GM19043 (cell line): Measurements from ENCODE around the gene RANBP2.

Source experiments
- ATAC-seq: cut with Tn5 transposase; IDR thresholded peaks from one replicate; pipeline ENCODE4 v1.9.1; 2021; ENCODE audit warnings: low read depth; ENCODE audit not compliant: unreplicated experiment

RANBP2 gene

GRCh38 chr2:108833219-108833618 lies 113.9 kb downstream of the RANBP2 start:
- no peak for ATAC-seq

- ATAC-seq = no peak
Observed at GRCh38 chr2:108834620-108835019, 115.3 kb downstream of the RANBP2 start.

GRCh38 chr2:108835040-108835439 lies 115.8 kb downstream of the RANBP2 start:
- no peak for ATAC-seq
